T-helper 9 cell (primary cell): ENCODE data around the gene TTC39B.

Source experiments
- DNase-seq: peaks from one replicate; pipeline ENCODE4 v3.0.0-alpha.2; 2020

The TTC39B gene

DNA sequence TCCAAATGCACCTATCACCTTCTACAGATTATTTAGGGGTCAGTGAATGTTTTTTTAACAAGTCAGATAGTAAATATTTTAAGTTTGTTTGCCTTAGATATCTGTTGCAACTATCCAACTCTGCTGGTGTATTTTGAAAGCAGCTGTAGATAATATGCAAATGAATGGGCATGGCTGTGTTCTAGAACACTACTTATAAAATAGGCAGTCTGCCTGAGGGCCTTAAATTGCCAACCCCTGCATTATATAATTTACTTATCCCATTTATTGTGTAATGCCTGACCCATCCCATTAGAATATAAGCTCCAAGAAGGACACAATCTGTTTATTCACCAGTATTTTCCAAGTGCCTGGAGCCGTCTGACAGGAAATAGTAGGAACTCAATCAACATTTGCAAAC lies 149.0 kb downstream of the TTC39B start:
- DNase-seq = no peak

DNA sequence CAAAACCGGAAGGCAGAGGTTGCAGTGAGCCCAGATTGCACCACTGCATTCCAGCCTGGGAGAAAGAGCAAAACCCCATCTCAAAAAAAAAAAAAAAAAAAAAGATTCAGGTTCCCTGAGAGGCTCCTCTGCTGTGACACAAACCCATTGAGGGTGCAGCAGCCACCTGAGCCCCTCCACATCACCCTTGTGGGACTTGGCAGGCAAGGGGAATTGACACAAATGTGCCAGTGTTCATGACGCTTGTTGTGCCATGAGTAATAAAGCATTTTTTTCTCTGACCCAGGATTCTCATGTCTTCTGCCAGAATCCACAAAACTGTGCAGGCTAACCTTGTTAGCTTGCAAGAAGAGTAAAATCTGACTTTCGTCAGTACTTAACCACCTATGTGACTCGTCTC lies 149.6 kb downstream of the TTC39B start:
- DNase-seq = no peak

DNA sequence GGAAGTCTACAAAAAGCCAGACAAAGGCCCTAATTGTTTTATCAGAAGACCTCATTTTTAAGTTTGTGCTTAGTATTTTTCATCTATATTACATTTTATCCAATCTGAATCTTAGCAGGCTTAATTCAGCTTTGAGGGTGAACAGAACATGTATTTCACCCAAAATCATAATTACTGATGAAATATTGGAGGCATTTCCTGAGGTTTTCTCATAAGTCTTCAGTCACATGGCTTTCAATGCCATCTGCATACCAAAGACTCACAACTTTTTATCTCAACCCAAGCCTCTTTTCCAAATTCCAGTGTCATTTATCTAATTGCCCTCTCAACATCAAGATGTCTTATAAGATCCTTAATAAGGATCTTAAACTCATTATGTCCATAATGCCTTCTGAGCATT lies 150.8 kb downstream of the TTC39B start:
- no peak for DNase-seq

DNA sequence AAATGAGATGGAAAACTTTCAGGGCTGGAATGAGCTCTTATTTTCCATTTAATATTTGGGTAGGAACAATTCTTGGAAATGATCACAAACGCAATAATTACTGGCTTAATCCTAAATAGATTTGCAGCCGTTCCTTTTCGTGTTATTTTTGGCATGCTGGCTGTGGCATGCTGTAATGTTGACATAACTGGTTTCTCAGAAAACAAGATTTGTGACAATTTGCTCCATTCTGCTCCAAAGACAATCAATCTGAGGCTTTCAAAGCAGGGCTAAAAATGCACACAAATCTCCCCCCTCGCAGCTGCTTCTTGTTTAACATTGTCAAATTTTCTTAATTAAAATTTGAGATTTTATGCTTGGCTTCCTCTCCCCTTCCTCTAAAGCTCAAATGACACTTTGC lies 151.2 kb downstream of the TTC39B start:
- DNase-seq = no peak

DNA sequence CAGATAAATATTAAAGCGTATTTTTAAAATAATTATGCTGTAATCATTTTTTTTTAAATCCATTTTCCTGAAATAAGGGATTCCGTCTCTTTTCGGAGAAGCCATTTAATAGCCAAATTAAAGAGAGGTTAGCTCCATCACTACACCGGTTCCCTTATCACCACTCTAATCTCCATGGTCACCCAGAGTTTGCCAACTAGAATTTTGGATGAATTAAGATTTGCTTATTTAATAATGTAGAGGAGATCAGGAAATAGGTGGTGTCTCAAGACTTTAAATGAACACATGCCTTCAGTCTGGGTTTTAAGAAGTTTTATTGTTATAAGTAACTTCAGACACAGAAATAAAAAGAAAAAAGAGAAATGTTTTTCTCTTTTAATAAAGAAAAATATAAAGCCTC lies 151.7 kb downstream of the TTC39B start:
- no peak for DNase-seq

DNA sequence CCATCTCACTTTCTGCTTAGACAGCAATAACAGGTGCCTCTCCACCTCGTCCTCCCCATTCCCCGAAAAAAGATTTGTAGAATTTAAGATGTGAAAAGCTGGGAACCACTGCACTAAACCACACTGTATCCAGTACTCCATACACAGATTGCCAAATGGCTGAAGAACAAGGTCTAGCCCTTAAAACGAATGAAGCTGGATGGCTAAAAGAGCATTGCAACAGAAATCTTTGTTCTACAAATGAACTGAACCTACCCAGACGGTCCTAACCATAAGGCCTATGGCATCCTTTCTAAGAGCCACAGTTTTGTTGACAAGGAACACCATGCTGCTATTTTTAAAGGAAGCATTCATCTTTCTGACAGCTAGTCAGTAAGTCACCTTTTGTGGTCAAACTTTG lies 152.3 kb downstream of the TTC39B start:
- DNase-seq = no peak

DNA sequence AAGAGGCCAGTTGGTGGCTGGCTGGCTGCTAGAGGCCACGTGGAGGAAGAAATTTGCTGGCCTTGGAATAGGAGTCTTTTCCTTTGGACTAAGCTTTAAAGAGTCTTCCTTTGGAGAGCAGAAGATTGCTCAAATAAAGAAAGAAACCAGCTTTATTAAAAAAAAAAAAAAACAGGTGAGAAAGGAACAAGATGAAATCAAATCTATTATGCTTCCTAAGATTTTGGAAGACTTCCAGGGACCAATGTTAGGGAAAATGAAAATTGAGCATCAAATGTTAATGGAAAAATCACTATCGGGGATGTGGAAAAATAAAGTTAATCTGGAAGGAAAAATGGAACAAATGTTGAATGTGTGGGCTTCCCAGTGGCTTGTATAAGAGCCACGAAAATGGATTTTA lies 153.1 kb downstream of the TTC39B start:
- no peak for DNase-seq

DNA sequence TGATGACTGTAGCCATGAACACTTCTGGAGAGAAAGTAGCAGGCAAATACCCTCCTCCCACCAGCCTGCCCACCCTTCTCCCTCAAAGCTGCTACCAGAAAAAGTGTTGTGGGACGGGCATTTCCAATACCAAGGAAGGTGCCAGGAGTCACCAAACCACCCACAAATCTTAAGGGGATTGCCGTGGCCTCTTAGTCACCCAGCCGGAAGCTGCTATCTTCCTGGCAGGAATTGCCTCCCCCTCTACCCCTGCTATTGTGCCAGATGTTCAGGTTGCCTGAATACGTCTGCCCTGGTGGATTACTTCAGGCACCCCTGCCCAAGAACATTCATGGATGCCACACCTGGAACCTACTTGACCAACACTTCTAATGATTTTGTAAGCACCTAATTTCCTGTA lies 156.1 kb downstream of the TTC39B start:
- no peak for DNase-seq

DNA sequence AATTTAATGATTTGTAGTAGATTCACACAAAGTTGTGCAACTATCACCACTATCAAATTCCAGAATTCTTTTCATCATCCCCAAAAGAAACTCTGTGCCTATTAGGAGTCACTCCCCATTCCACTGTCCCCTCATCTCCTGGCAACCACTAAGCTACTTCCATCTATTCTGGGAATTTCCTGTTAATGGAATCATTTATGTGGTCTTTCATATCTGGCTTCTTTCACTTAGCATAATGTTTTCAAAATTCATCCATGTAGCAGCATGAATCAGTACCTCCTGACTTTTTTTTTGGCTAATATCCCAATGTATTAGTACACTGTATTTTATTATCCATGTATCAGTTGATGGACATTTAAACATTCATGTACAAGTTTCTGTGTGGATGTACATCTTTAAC lies 157.6 kb downstream of the TTC39B start:
- DNase-seq = no peak

DNA sequence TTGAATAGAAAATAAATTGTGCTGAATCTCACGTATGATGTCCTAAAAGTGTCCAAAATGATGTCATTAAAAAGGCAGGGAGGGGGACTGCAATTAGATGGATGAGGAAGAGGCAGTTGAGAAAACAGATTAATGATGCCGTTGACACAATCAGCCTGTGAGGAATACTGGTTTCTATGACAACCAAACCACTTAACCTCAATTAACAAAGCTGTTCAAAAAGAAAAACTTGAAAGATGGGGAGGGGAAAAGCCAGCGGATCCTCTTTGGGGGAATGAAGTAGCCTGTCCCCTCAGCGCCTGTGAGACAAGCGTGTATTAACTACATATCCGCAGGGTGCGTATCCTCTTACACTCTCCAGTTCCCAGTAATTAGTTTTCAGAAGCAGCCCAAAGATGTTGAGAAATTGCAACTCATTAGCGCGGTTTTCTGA lies 160.7 kb downstream of the TTC39B start:
- no peak for DNase-seq

DNA sequence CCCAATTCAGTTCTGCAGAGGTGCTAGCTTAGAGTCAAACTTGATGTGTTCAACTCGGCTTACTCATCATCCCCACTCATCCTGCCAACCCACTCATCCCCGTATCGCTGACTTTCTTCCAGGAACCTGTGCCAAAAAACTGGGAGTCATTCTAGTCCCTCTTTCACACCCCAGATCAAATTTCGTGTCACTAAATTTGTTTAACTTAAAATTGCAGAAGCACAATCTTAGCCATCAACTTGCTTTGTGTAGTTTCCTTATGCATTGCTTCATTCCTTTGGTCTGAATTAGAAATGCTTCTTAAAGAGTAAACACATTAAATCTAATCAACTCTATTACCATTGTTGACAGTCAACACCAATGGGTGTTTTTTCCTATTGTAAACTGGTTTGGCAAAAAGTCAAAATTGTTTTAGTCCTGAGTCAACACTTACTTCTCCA lies 162.4 kb downstream of the TTC39B start:
- DNase-seq = no peak

DNA sequence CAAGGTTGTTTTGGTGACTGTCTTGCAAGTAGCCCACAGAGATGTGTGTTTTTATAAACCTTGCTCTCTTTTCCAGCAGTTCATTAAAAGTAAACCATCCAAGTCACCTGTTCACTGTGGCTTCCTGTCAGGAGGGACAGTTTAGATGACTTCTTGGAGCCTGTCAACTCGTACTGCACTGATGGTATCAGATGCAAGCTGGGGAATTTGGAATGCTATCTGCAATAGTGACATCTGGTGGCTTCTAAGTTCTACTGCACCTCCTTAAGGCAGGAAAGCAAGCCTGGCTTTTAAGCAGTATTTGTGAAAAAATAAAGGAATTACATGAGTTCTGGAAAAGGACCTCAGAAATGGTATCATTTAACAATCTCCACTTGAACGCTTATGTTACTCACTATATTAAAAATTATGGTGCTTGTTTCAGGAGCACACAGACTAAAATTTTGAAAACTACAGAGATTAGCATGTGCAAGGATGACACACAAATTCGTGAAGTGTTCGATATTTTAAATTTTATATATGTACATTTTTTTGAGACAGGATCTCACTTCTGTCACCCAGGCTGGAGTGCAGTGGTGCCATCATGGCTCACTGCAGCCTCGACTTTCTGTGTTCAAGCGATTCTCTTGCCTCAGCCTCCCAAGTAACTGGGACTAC lies 164.0 kb downstream of the TTC39B start:
- no peak for DNase-seq

DNA sequence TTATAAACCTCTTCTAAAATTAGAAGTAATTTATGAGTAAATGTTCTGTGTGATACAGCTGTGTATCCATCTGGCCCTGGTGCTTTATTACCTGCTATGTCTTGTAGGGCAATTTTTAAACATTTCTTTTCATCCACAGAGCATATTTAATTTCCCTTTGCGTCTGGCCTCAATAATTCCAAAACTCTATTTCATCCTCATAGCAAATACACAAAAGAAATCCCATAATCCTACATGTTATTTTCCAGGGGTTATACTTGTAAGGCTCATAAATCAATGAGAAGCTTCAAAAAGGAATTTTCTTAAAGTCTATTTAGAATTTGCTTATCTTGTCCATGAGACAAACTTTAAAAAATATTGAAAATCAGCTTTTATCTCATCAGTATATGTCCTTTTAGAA lies 167.0 kb downstream of the TTC39B start:
- DNase-seq = no peak

DNA sequence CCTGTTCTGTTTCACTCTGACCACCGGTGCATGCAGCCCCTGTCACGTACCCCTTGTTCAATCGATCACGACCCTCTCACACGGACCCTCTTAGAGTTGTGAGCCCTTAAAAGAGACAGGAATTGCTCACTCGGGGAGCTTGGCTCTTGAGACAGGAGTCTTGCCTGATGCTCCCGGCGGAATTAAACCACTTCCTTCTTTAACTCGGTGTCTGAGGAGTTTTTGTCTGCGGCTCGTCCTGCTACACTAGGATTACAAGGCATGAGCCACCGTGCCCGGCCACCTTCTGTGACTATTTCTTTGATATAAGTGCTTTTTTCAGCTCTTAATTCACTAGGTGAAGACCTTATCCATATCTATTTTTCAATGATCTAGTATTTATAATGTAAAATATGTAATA lies 167.5 kb downstream of the TTC39B start:
- no peak for DNase-seq

DNA sequence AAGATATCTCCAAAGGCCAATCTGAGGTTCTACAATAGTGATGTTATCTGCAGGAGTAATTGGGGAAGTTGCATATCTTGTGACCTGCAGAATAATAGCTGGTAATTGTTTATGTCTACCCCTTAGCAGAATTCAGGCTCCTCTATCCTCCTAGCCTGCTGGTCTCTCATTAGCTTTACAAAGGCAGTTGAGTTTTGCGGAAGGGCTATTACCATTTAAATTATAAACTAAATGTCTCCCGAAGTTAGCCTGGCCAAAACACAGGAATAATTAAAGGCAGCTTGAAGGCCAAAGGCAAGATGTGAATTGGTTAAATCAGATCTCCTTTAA lies 168.7 kb downstream of the TTC39B start:
- no peak for DNase-seq

DNA sequence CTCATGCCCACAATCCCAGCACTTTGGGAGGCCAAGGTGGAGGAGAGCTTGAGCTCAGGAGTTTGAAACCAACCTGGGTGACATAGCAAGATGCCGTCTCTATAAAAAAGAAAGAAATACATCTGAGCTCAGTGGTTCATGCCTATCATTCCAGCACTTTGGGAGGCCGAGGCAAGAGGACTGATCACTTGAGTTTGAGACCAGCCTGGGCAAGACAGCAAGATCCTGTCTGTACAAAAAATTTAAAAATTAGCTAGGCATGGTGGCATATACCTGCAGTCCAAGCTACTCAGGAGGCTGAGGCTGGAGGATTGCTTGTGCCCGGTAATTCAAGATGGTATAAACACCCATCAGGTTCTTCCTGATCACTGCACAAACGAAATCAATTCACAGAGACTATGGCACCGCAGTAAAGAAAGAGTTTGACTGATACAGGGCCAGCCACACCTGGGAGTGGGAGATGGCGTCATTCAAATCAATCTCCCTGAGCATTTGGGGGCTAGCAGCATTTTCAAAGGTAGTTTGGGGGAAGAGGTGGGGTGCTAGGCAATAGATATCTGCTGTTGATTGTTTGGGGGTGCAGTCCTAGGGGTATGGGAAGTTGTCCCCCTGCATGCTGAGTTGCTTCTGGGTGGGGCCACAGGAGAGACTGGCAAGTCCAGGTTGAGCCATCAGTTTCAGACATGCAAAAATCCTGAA lies 169.2 kb downstream of the TTC39B start:
- no peak for DNase-seq

DNA sequence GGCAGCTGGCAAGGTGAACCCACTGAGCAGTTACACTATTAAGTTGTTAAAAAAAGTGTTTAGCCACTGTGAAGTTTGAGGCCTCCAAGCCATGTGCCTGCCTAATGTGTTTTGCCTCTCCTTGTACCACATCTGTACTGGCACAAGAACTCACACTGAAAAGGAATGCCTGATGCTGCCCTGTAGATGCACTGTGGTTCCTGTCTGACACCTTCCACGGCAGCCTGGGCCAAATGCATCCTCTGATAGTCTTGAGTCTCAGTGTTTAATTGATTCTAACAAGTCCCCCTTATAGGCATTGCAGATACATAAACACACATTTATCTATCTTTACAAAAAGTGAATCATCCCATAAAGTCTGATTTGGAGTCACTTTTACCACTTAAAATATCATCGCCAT lies 169.9 kb downstream of the TTC39B start:
- DNase-seq = no peak

DNA sequence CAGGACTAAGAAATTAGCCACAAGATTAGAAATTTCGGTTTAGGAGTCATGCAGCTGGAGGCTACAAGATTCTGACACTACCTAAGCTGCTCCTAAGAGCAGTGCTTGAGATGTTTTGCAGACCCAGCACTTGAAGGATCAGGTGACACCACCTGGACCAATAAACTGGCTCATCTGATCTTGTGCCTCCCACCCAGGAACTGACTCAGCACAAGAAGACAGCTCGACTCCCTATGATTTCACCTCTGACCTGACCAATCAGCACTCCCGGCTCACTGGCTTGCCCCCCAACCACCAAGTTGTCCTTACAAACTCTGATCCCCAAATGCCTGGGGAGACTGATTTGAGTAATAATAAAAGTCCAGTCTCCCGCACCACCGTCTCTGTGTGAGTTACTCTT lies 170.4 kb downstream of the TTC39B start:
- no peak for DNase-seq

DNA sequence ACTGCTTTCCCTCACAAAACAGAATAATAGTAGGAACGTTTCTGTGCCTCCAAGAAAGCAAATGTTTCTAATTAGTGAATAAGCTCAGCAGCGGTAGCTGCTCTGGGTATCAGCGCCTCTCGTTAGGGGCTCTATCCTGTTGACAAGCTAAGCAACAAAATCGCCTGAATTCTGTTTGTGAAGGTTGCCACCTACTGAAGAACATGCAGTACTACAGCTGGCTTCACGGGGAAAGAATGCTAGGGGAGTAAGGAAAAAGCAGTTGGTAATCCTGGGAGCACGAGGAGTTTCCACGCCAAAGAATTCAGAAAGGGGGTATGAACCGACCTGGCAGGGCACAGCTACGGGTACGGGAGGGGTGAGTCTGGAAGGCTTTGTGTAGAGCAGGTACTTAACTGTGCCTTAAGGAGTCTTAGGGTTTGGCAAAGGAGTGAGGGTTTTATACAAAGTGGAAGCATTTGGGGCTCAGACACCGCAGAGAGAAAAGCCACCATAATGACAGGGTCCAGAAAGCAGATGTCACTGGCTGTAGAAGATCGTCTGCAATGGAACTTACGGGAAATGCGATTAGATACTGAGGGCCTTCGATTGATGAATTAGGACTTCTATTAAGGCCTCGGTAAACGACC lies 171.7 kb downstream of the TTC39B start:
- DNase-seq = peak; percentile 8

DNA sequence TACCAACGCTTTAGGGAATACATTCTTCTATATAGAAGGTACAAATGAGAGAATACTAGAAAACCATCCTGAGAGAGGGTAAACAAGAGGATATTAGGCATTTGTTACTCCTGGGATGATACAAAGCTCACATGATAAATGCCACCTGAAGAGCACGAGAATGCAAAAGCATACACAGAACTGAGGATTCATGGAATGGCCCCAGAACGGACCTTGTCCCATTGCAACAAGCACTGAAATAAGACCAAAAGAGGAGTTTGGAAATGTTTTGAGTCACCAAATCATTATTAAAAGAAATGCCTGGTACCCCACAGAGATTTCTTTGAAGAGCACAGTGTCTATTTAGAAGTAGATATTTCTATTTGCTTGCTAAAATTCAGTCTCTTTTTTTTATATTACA lies 173.5 kb downstream of the TTC39B start:
- no peak for DNase-seq

DNA sequence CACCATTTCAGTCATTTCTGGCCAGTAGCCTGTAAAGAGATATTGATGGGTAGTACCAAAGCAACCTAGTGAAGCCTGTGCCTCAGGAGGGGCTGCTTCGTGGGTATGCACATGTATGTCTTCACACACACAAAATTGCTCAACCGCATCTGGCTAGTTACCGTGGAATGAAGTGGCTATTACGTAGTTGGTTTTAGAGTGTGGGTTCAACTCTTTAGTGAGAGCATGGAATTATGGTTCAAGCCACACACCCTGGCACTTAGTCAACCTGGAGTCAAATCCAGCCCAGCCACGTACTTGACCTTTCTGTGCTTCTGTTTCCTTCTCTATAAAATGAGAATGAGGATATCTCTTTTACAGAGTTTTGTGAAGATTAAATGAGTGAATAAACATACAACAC lies 174.9 kb downstream of the TTC39B start:
- DNase-seq = no peak

DNA sequence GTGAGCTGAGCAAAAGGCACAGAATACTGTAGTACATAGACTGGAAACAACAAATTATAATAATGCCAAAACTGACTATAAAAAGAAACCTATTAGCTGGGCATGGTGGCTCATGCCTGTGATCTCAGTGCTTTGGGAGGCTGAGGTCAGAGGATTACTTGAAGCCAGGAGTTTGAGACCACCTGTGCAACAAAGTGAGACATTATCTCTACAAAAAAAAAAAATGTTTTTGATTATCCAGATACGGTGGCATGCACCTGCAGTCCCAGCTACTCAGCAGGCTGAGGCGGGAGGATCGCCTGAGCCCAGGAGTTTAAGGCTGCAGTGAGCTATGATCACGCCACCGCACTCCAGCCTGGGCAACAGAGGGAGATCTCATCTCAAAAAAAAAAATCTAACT lies 175.9 kb downstream of the TTC39B start:
- DNase-seq = no peak

DNA sequence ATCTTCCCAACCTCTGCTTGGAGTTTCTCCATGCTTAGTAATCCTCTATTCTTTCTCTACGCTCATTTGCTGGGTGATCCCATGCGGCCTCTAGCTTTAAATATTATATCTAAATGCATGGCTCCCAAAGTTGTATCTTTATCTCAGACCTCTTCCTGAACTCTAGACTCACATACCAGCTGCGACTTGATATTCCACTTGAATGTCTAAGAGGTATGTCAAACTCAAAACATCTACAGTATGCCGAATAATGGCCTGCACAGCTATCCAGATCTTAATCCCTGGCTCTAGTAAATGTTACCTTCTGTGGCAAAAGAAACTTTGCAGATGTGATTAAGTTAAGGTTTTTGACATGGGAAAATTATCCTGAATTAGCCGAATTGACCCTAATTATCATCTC lies 179.2 kb downstream of the TTC39B start:
- DNase-seq = no peak

DNA sequence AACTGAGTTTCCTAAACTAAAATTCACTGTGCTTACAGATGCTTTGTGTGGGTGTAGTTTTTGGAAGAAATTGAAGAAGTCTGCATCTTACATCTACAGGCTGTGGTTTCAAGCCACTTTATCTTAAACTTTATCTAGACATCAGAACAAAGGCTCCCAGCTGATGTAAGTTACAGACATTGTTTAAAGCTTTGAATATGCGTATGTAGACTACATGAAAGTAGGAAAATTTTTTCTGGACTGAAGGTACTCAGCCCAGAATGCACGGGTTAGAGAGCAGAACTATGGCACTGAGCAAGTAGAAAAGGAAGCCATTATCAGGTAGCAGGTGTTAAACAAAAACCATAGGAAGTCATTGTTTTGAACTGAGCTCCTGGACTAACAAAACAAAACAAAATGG lies 185.4 kb downstream of the TTC39B start:
- DNase-seq = no peak

DNA sequence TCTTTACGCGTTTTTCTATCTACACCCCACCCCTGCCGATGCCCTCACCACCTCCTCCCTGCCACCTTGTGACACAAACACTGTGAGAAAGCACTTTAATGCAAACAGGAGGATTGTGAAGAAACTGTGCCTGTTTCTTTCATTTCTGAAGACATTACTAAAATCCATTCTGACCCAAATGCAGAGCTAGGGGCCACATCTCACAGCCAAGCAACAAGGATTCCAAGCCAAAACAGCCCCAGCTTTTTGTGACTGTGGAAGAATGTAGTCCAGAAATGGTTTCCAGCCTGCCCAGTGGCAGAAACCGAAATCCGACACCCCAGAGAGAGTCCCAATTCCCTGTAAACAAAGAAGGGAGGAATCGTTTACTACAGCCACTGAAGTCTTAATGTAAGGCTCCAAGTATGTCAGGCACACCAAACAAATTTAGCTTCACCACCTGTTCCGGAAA lies 190.9 kb downstream of the TTC39B start:
- DNase-seq = no peak
